GM12878 (cell line): ENCODE results near the gene GCNT3. TPM values are rescaled to one million over a fixed set of nuclear protein-coding genes. Genes with fewer than 3 reads are reported as not detected.

Source experiments
- ATAC-seq: fragments of 200-7000 bp; cut with Tn5 transposase; 3 replicates; pipeline ENCODE4 v1.9.1; 2020; ENCODE audit warnings: mild to moderate bottlenecking, moderate library complexity
- BruUV-seq: library from RNA; stranded (reverse); fragments of 400-500 nt; replicated peaks from 2 replicates; lab custom pipeline; 2021; lab: Mats Ljungman, UMichigan
- CTCF ChIA-PET: fragments of 300-600 bp; sonication (Branson Sonifier 250); formaldehyde crosslinking; extraction: SDS; loops from one replicate; lab custom pipeline; 2021; ENCODE audit warnings: inconsistent platforms; lab: Yijun Ruan, JAX
- POLR2A ChIA-PET: fragments of 350-600 bp; formaldehyde crosslinking; extraction: SDS; loops from one replicate; lab custom pipeline; 2021; ENCODE audit warnings: inconsistent platforms; lab: Charles Lee
- RAD21 ChIA-PET: fragments of 300-600 bp; sonication (Branson Sonifier 250); formaldehyde crosslinking; loops from one replicate; lab custom pipeline; 2023; ENCODE audit warnings: antibody characterized with exemption; ENCODE audit not compliant: unreplicated experiment; lab: Charles Lee
- SMC1A ChIA-PET: fragments of 300-600 bp; sonication (Branson Sonifier 250); formaldehyde crosslinking; loops from one replicate; lab custom pipeline; 2023; ENCODE audit not compliant: unreplicated experiment, uncharacterized antibody; lab: Charles Lee
- DNase-seq: peaks from one replicate; pipeline ENCODE4 v3.0.0-alpha.2; 2011; ENCODE audit warnings: low read depth, low spot score
- FAIRE-seq: peaks from 3 replicates; lab custom pipeline; 2011; peaks lifted over from hg19 to GRCh38; lab: Jason Lieb, UNC
- H2AFZ ChIP-seq: 2 replicates; pipeline ENCODE4 v1.6.0; 2011; ENCODE audit warnings: low read depth, low read length, control low read depth; ENCODE audit not compliant: control insufficient read depth
- H3K27ac ChIP-seq: 2 replicates; pipeline ENCODE4 v1.5.1; 2011; ENCODE audit warnings: control low read depth; ENCODE audit not compliant: control insufficient read depth, insufficient read depth
- H3K27me3 ChIP-seq, 2 experiments: replicated peaks in 1 of 2; 2 replicates each; pipeline versions ENCODE4 v1.6.0 to v1.6.1; 2011; ENCODE audit warnings: low read length in 1 of 2; ENCODE audit not compliant: control insufficient read depth in 2 of 2, insufficient read depth in 2 of 2
- H3K36me3 ChIP-seq, 2 experiments: 2 replicates each; pipeline ENCODE4 v1.5.1; 2011; ENCODE audit warnings: low read length in 1 of 2; ENCODE audit not compliant: control insufficient read depth in 2 of 2, insufficient read depth in 2 of 2
- H3K4me1 ChIP-seq: 2 replicates; pipeline ENCODE4 v1.6.1; 2011; ENCODE audit warnings: mild to moderate bottlenecking, low read length, moderate library complexity, mixed read lengths; ENCODE audit not compliant: control insufficient read depth, insufficient read depth
- H3K4me2 ChIP-seq: 2 replicates; pipeline ENCODE4 v1.6.0; 2011; ENCODE audit warnings: control low read depth; ENCODE audit not compliant: control insufficient read depth, insufficient read depth
- H3K4me3 ChIP-seq: fragments of 200-600 bp; sonication (generic); 2 replicates; pipeline ENCODE4 v1.5.1; 2016
- H3K79me2 ChIP-seq: 2 replicates; pipeline ENCODE4 v1.6.0; 2011; ENCODE audit warnings: low read length; ENCODE audit not compliant: control insufficient read depth, insufficient read depth
- H3K9ac ChIP-seq: 2 replicates; pipeline ENCODE4 v1.8.0; 2011; ENCODE audit warnings: low read length, control low read depth, mixed read lengths; ENCODE audit not compliant: control insufficient read depth, insufficient read depth
- H3K9me3 ChIP-seq: replicated peaks from 3 replicates; pipeline ENCODE4 v1.5.1; 2011; ENCODE audit warnings: mild to moderate bottlenecking, low read length; ENCODE audit not compliant: control insufficient read depth, insufficient read depth
- H4K20me1 ChIP-seq: 2 replicates; pipeline ENCODE4 v1.6.0; 2011; ENCODE audit not compliant: control insufficient read depth, insufficient read depth
- CUX1 ChIP-seq: IDR thresholded peaks from 2 replicates; pipeline ENCODE4 v1.6.1; 2012; ENCODE audit warnings: improper control_type of control experiment, low read depth, low read length; ENCODE audit not compliant: insufficient replicate concordance
- E2F8 ChIP-seq: fragments of 450-650 bp; IDR thresholded peaks from 2 replicates; pipeline ENCODE4 v1.6.1; 2018; ENCODE audit warnings: mild to moderate bottlenecking, low read depth, moderate library complexity; ENCODE audit not compliant: partially characterized antibody
- ELK1 ChIP-seq: IDR thresholded peaks from 2 replicates; pipeline ENCODE4 v1.6.1; 2012; ENCODE audit warnings: low read depth, low read length, improper control_type of control experiment
- ESRRA ChIP-seq: IDR thresholded peaks from 2 replicates; pipeline ENCODE4 v1.6.1; 2012; ENCODE audit warnings: mild to moderate bottlenecking, low read length, improper control_type of control experiment
- KLF5 ChIP-seq: fragments of 450-650 bp; IDR thresholded peaks from 2 replicates; pipeline ENCODE4 v1.6.1; 2014; ENCODE audit warnings: mild to moderate bottlenecking; ENCODE audit not compliant: partially characterized antibody
- RAD51 ChIP-seq: fragments of 450-650 bp; IDR thresholded peaks from 2 replicates; pipeline ENCODE4 v1.6.1; 2016; ENCODE audit warnings: moderate library complexity, mild to moderate bottlenecking, inconsistent platforms
- RCOR1 ChIP-seq: conservative IDR thresholded peaks from 2 replicates; pipeline ENCODE4 v1.6.1; 2012; ENCODE audit warnings: low read depth, low read length, improper control_type of control experiment
- SMARCA5 ChIP-seq: fragments of 450-650 bp; IDR thresholded peaks from 2 replicates; pipeline ENCODE4 v1.6.1; 2017; ENCODE audit warnings: mild to moderate bottlenecking
- USF1 ChIP-seq: IDR thresholded peaks from 2 replicates; pipeline ENCODE4 v1.6.1; 2011; ENCODE audit warnings: borderline replicate concordance, low read depth, mild to moderate bottlenecking, moderate library complexity, mixed read lengths, low read length; ENCODE audit not compliant: insufficient read depth; ENCODE audit errors: extremely low read length
- ZNF207 ChIP-seq: fragments of 450-650 bp; IDR thresholded peaks from 2 replicates; pipeline ENCODE4 v1.6.1; 2014; ENCODE audit warnings: antibody characterized with exemption, mild to moderate bottlenecking, borderline replicate concordance
- ZNF24 ChIP-seq: fragments of 450-650 bp; IDR thresholded peaks from 2 replicates; pipeline ENCODE4 v1.6.1; 2017; ENCODE audit warnings: antibody characterized with exemption, mild to moderate bottlenecking
- ZNF274 ChIP-seq: IDR thresholded peaks from one replicate; pipeline ENCODE4 v1.8.0; 2011; ENCODE audit not compliant: insufficient read length, insufficient read depth
- WGBS: methylation state at CpG from one replicate; pipeline ENCODE4 v1.1.6; 2016; ENCODE audit warnings: low lambda C conversion rate; ENCODE audit not compliant: insufficient replicate concordance, insufficient coverage; ENCODE audit errors: missing lambda C conversion rate; 5-methylcytosine and 5-hydroxymethylcytosine counted together
- in situ Hi-C: fragments of 300-500 bp; cut with MboI; formaldehyde crosslinking; loops from 9 replicates; pipeline ENCODE4 v1.14.3; 2018; ENCODE audit warnings: mixed read lengths
- intact Hi-C: fragments of 100-400 bp; cut with micrococcal nuclease; formaldehyde crosslinking; loops from one replicate; pipeline ENCODE4 v1.14.2; 2022; ENCODE audit not compliant: unreplicated experiment
- polyA plus RNA-seq, 11 experiments: library from polyadenylated mRNA; depleted of rRNA in 4 of 11; unstranded in 6 of 11; stranded (reverse) in 5 of 11; fragments of >200 nt; fragmentation: Nextera tagmentation in 4 of 11; fragmentation: Illumina TruSeq in 1 of 11; extraction: Ambion mirVana in 4 of 11; extraction: Trizol in 1 of 11; gene quantifications; 1 replicate in 1 of 11; 2 replicates in 10 of 11; pipeline versions ENCODE4 v1.2.1 to v1.2.3, GENCODE V29; 2011 to 2016; ENCODE audit warnings: inconsistent platforms in 2 of 11, missing spikeins in 2 of 11, low read depth in 1 of 11
- total RNA-seq, 4 experiments: library from RNA; depleted of rRNA in 3 of 4; stranded (reverse); fragments of >200 nt in 3 of 4; fragmentation: Illumina TruSeq in 1 of 4; extraction: Trizol in 1 of 4; gene quantifications; 2 replicates each; pipeline versions ENCODE4 v1.2.1 to v1.2.3, GENCODE V29; 2013 to 2021

The GCNT3 gene
- total and polyA plus RNA-seq, 10 of the 15 experiments (the other 5 are each of a cell fraction or from before 2014, with no cell fraction given): 0.03 to 0.53 (median 0.25) TPM; not detected in 2

- BruUV-seq: no TSS peak
- TF ChIP-seq KLF5 (no peak), ZNF207 (no peak), ELK1 (no peak), ZNF274 (no peak), RCOR1 (no peak), ZNF24 (no peak), E2F8 (no peak), RAD51 (no peak), SMARCA5 (no peak), USF1 (no peak), CUX1 (no peak), ESRRA (no peak)
Observed at GRCh38 chr15:59615661-59616060, 4.1 kb downstream of the GCNT3 start.

More at GRCh38 chr15:59615661-59616060, 4.1 kb downstream of the GCNT3 start:
- FAIRE-seq: no peak
- H3K4me3 ChIP-seq: no peak overlapping the region
- CTCF ChIA-PET: interaction anchor here (0.7 to 3.0 kb wide), 5 partner anchors 17 to 98 kb away, joined by 3 to 22 read pairs (median 3); no protein-coding TSS in a partner anchor
- H3K9ac ChIP-seq: no peak overlapping the region
- WGBS: 75% methylated on average over 5 of the region's 5 CpGs
- no peak for DNase-seq
- no peak overlapping the region for H3K4me2 ChIP-seq
- H3K79me2 ChIP-seq: no peaks in the 10 kb centered on the region
- H2AFZ ChIP-seq: no peak overlapping the region
- SMC1A ChIA-PET: interaction anchor here (1.0 kb wide), 1 partner anchor 41 kb away, joined by 3 read pairs; no protein-coding TSS in a partner anchor
- RAD21 ChIA-PET: interaction anchor here (1.7 kb wide), 1 partner anchor 87 kb away, joined by 5 read pairs; no protein-coding TSS in a partner anchor
- intact Hi-C loops (no loop called here), in situ Hi-C loops (no loop called here)
- no peaks in the 10 kb centered on the region for H3K27me3 ChIP-seq
- peaks cover 5% of the 10 kb centered on the region; the same call in 1 of the 2 replicates for H3K4me1 ChIP-seq
- H3K9me3 ChIP-seq: peaks cover 3% of the 10 kb centered on the region; the same call in 2 of the 3 replicates
- H4K20me1 ChIP-seq: no peaks in the 10 kb centered on the region
- ATAC-seq: no peak
- POLR2A ChIA-PET: no interaction called here
- no peaks in the 10 kb centered on the region for H3K36me3 ChIP-seq
- no peak overlapping the region for H3K27ac ChIP-seq
